ENCODE data around the gene ZNF800. TPM values are rescaled to one million over a fixed set of nuclear protein-coding genes. Genes with fewer than 3 reads are reported as not detected.

ZNF800 gene
- total RNA-seq, 1 donor from 2014 or later: 42.1 TPM

- no peak for DNase-seq (ENCODE audit: low spot score)
Observed at GRCh38 chr7:127390817-127391590, 1.5 kb downstream of the ZNF800 start.

DNA sequence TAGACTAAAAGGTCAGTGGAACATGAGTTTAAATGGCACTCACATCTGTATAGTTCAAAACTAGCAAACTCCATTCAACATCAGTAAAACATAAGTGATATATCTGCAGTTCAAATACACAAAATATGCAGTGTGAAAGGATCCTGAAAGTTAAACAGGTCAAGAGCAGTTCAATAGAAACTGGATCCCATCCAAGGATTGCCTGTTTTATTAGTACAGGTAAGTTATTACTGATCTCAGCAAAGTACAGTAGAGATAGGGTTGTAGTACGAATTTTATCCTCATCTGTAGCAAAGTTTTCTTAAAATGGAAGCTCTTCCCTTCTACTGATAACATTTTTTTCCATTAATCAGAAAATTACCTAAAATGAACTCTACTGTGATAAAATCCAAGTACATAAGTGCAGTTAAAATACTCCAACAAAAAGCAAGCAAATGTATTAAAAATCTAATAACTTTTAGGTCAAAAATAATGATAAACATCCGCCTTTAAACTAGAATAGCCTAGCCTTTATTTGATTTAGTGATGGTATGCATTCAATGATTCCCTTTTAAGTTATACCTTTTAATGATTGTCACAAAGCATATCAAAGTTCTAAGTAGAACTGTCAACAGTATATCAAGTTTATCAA lies 2.2 kb downstream of the ZNF800 start:
- no peak for DNase-seq (ENCODE audit: low spot score)

DNA sequence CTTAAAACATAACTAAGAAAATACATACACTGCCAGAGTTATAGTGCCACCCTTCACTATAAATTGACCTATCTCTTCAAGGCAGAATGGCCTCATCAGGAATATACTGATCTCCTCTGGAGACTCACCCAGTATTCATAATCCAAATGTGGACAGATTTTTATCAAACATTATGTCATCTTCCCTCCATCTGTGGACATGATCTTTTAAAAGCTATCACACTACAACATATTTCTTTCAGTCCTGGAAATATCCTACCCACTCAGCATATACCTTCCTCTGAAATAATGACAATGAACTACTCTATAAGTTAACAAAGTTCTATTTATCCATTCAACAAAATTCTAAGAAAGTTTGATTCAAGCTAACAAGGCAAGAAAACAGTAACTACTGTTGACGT lies 3.2 kb downstream of the ZNF800 start:
- no peak for DNase-seq (ENCODE audit: low spot score)

DNA sequence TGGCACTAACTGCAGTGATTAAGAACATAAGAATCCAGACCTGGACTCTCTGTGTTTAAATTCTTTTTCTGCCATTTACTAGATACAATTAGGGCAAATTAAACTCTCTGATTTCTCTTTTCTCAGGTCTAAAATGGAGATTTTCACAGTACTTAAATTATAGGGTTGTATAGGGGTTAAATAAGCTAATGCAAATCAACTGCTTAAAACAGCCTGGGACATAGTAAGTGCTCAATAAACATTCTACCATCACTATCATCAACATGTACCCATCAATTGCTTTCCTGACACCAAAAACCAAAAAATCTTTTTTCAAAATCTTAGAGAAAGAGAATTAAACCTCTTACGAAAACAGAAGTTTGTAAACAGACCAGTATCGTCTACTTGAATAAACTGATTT lies 4.5 kb downstream of the ZNF800 start:
- no peak for DNase-seq (ENCODE audit: low spot score)

- DNase-seq (ENCODE audit: low spot score): no peak
Observed at GRCh38 chr7:127383123-127383835, 9.2 kb downstream of the ZNF800 start.

GRCh38 chr7:127382301-127383085 lies 10.0 kb downstream of the ZNF800 start:
- DNase-seq (ENCODE audit: low spot score): no peak

DNA sequence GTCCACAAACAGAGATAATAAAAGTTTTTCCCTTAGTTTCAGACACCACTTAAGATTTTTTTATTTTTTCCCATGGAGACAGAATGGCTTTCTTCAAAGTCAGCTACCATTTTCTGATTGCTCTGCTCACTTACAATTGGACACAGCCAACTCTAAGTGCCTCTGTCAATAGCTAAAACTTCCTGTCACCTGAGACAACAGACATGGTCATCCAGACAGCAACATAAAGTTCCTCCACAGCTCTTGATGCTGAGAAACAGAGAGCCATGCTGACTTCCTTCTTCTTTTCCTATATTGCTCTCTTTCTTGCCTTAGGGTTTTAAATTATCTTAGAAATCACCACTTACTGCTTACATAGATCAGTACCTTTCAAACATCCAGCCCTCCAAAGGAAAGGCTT lies 12.0 kb downstream of the ZNF800 start:
- DNase-seq (ENCODE audit: low spot score): no peak

GRCh38 chr7:127379642-127380041 lies 12.9 kb downstream of the ZNF800 start:
- DNase-seq (ENCODE audit: low spot score): no peak

DNA sequence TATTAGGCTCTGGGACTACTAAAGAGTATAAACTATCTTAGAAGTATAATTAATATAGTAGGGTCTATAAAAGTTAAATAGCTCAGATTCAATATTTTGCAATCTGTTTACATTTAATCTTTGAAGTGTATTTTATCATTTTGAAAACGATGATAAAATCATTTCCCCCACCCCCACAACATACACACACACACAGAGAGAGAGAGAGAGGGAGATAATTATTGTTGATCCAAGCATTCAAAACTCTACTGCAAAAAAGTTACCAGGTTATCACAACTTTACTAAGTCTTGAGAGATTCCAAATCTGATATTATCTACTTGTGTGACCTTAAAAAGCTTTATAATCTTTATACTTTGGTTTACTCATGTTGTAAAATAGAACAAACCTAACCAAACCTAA lies 14.0 kb downstream of the ZNF800 start:
- no peak for DNase-seq (ENCODE audit: low spot score)

DNA sequence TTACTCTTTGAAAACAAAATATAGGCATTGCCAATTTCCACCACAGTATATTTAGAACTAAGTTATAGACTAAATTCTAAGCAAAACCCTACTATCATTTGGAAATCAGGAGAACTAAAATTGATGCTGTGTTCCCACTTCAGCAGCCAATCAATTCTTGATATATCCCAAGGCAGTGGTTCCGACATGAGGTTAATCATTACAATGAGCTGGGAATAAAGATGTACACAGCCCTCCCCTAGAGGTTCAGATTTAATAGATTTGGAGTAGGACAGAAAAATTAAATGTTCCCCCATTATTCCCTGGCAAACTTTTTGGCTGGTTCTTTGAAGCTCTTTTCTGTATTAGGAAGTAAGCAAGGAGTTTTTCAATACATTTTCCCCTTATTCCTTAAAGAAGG lies 15.1 kb downstream of the ZNF800 start:
- no peak for DNase-seq (ENCODE audit: low spot score)

GRCh38 chr7:127375631-127376030 lies 16.9 kb downstream of the ZNF800 start:
- no peak for DNase-seq (ENCODE audit: low spot score)

DNA sequence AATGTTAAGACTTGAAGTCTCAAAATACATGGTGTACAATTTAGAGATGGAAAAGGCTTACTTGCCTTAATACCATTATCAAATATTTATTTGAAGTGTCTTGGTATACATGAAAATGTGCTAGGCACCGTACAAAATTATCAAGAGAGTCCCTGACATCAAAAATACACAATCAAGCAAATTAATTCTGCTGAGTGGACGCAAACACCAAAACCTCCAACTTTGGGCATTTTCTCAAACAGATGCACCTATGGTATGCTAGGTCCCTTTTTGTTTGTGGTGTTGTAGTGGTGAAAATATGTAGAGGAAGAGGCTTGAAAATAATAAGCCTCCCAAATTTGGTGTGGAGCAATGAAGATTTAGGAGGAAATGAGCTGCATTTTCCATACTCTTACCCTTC lies 24.8 kb downstream of the ZNF800 start:
- DNase-seq (ENCODE audit: low spot score): no peak

- DNase-seq (ENCODE audit: low spot score): no peak
Observed at GRCh38 chr7:127366680-127367079, 25.8 kb downstream of the ZNF800 start.

DNA sequence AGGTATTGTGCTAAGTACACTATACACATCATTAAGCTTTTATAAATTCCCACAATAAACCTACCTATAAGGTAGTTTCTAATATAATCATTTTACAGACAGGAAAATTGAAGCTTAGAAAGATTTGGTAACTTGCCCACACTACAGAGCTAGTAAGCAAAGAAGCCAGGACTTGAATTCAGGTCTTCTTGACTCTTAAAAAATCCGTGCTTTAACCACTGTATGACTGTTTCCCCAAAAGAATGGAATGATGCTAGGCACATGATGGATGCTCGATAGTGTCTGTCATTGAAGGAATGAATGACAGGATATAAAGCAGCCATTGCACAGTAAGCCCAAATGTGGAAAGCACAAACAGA lies 26.6 kb downstream of the ZNF800 start:
- DNase-seq (ENCODE audit: low spot score): no peak

- no peak for DNase-seq (ENCODE audit: low spot score)
Observed at GRCh38 chr7:127365164-127365956, 27.1 kb downstream of the ZNF800 start.

DNA sequence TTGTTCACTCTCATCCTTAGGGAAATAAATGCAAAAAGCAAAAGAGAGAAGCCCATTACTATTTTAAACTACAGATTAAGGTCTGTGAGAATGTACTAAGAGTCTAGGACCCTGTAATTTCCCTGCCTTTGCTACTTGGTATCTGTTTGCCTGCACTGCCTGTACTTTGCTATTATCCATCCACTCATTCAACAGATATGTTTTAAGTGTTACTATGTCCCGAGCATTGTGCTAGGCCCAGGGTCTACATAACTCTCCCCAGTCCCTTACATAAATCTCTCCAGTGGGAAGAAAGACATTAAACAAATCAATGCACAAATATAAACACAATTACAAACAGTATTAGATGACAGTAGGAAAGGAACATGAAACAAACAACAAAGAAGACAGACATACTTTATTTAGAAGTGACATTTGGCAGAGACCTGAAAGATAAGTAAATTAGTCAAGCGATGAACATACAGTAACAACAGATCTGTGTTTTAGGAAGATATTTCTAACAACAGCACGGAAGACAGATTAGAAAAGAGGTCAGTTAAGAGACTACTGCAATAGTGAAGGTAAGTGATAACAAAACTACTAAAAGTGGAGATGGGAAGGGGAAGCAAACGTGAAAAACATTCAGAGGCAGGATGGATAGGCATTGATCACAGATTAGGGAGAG lies 30.0 kb downstream of the ZNF800 start:
- no peak for DNase-seq (ENCODE audit: low spot score)

DNA sequence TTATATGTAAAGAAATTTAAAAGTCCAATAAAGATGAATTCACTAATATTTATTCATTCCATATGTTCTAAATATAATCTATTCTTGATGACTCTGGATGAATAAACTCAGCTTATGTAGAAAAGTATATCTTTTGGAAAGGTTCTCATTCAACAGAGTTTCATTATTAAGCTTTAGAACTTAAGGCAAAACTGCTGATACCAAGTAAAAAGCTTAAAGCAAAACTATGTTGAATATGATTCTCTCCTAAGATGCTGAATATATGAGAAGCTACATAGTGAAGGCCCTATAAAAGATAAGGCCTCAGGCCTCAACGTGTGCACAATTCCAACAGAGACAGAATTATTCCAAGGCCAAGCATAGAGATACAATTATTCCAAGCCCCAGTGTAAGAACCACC lies 30.8 kb downstream of the ZNF800 start:
- DNase-seq (ENCODE audit: low spot score): no peak

- no peak for DNase-seq (ENCODE audit: low spot score)
Observed at GRCh38 chr7:127359011-127359410, 33.5 kb downstream of the ZNF800 start.

DNA sequence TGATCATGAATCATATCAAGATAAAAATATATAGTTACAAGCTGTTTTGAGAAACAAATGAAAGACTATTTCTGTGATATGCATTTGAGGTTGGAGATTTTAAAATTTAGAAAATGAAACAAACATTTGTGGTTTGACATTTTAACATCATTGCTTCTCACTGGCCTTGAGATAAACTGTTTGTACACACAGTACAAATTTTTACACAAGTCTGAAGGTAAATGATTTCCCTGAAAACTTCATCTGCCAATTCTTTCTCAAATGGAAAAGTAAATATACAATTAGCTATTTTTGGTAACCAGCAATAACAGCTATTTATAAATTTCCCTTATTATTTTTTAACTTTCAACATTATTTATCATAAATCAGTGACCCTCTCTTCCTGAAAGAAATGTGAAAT lies 38.6 kb downstream of the ZNF800 start:
- no peak for DNase-seq (ENCODE audit: low spot score)

- no peak for DNase-seq (ENCODE audit: low spot score)
Observed at GRCh38 chr7:127350586-127350985, 41.9 kb downstream of the ZNF800 start.

- DNase-seq (ENCODE audit: low spot score): no peak
Observed at GRCh38 chr7:127349881-127350280, 42.6 kb downstream of the ZNF800 start.
